Measurements from ENCODE around the gene BBS1.

GRCh38 chr11:66471142-66471541 is 39.3 kb upstream of the BBS1 start:
- TF ChIP-seq YY1 (IDR thresholded peaks at IDR 0.05; ENCODE audit: insufficient read depth, insufficient read length) (no peak), ZNF274 (IDR thresholded peaks at IDR 0.05; ENCODE audit: low read depth, low read length) (no peak), SUZ12 (IDR thresholded peaks at IDR 0.05; ENCODE audit: extremely low read depth, insufficient read depth, insufficient read length) (no peak)

All from NT2/D1 (cell line).